Mucosa of descending colon (tissue), 3 donors: ENCODE data around the gene COL5A1. TPM values are rescaled to one million over a fixed set of nuclear protein-coding genes. Genes with fewer than 3 reads are reported as not detected.

ENCODE experiments used
- ATAC-seq: fragments of 200-7000 bp; cut with Tn5 transposase; one replicate; pipeline ENCODE4 v1.9.1; 2020; ENCODE audit warnings: mild to moderate bottlenecking, moderate library complexity
- DNase-seq, 3 donors: peaks; one replicate each; pipeline ENCODE4 v3.0.0-alpha.2; 2020
- H3K36me3 ChIP-seq: fragments of 200-600 bp; one replicate; pipeline ENCODE4 v1.8.0; 2021; ENCODE audit warnings: low read depth, mild to moderate bottlenecking
- H3K4me1 ChIP-seq: fragments of 200-600 bp; one replicate; pipeline ENCODE4 v1.8.0; 2021; ENCODE audit warnings: low read depth, mild to moderate bottlenecking
- H3K4me3 ChIP-seq: fragments of 200-600 bp; one replicate; pipeline ENCODE4 v1.8.0; 2021; ENCODE audit warnings: mild to moderate bottlenecking
- H3K9me3 ChIP-seq: fragments of 200-600 bp; one replicate; pipeline ENCODE4 v1.8.0; 2021; ENCODE audit warnings: mild to moderate bottlenecking
- intact Hi-C, 2 donors: fragments of 100-400 bp; cut with DNase I in 1 of 2; cut with micrococcal nuclease in 1 of 2; formaldehyde crosslinking; loops; one replicate each; pipeline versions ENCODE4 v1.11.0 to v1.11.1; 2022; cut with DNase I, micrococcal nuclease
- total RNA-seq, 3 donors: library from RNA; stranded (reverse); fragmentation: NEBNext Ultra II Directional in 2 of 3; extraction: Animal tissue kit (Norgen Biotek cat#: 25700) in 2 of 3; gene quantifications; one replicate each; pipeline versions ENCODE4 v1.2.1 to v1.2.4, GENCODE V29; 2021 to 2023
- TF ChIP-seq, protein P1 (sequence below): fragments of 200-600 bp; IDR thresholded peaks from one replicate; pipeline ENCODE4 v1.8.0; 2022; ENCODE audit warnings: antibody characterized with exemption, mild to moderate bottlenecking
- donor health status: DM: no; HTN: no; CAD: no; lungs with moderate emphysema.
- donor health status: DM: no; HTN: no; CAD: no.
- donor health status: DM: no; HTN: yes; CAD: no.

The COL5A1 gene
- total RNA-seq, 3 donors from 2014 or later, result 8.6 to 62.3 (median 22.2) TPM

DNA sequence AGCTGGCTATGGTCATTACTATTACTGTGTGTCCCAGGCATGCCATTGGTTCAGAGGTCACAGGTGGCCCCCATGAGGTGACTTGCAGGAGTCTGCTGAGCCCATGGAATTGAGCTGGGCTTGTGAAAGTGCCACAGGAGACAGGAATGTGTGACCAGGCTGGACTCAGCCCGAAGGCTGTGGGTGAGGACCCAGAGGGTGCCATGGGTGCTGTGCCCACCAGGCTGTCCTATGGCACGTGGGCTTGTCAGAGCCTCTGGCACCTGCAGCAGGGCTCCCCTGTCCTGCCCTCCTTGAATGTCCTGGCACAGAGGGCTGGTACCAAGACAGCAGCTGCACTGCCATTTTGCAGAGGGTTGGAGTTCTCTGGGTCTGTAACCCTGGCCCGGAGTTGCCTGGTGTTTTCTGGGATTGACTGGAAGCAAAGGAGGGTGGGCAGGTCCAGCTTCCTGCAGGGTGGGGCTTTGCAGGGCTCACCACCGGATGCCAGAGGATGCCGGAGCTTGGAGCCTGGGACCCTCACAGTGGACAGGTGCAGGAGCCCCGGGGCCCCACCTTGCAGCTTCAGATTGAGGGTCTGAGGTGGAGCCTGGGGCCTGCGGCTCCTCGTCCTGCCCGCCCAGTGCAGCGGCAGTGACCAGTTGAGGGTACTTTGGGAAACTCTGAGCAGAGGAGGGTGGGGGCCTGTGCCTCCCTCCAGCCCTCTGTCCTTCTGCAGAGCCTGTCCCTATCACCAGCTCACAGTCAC is 14.2 kb downstream of the COL5A1 start:
- intact Hi-C loops, result no loop called here
- TF ChIP-seq, protein P1, sequence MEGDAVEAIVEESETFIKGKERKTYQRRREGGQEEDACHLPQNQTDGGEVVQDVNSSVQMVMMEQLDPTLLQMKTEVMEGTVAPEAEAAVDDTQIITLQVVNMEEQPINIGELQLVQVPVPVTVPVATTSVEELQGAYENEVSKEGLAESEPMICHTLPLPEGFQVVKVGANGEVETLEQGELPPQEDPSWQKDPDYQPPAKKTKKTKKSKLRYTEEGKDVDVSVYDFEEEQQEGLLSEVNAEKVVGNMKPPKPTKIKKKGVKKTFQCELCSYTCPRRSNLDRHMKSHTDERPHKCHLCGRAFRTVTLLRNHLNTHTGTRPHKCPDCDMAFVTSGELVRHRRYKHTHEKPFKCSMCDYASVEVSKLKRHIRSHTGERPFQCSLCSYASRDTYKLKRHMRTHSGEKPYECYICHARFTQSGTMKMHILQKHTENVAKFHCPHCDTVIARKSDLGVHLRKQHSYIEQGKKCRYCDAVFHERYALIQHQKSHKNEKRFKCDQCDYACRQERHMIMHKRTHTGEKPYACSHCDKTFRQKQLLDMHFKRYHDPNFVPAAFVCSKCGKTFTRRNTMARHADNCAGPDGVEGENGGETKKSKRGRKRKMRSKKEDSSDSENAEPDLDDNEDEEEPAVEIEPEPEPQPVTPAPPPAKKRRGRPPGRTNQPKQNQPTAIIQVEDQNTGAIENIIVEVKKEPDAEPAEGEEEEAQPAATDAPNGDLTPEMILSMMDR, result no peak
- no peak for ATAC-seq
- H3K9me3 ChIP-seq, result peaks cover 8% of the 10 kb centered on the region
- no peaks in the 10 kb centered on the region for H3K4me1 ChIP-seq
- no peaks in the 10 kb centered on the region for H3K36me3 ChIP-seq
- peak in 2 of 3 donors; percentile 18 to 37 for DNase-seq
- H3K4me3 ChIP-seq, result no peak overlapping the region

DNA sequence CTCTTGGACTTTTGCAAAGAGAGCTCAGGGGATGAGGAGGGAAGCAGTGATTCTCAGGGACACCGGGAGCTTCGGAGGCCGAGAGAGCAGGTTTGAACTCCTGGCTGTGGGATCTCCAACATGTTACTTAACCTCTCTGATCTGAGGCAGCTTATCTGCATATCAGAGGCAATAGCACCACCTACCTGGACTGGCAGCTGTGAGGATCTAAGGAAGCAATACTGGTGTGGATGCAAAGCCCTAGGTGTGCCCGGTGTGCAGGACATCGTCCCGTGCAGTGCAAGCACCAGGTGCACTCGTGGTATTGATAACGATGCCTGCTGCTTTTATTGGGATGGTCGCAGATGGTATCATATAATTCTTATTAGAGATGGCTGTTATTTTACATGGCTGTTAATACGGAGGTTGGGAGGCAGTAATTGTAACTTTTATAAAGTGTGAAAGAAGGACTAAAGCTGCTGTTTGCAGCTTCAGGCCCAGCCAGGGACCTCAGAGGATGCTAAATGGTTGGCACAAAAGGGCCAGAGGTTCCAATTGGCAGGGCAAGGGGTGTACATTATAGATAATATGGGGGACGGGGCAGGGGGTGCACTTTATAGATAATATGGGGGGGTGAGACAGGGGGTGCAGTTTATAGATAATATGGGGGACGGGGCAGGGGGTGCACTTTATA is 14.9 kb downstream of the COL5A1 start:
- Histone ChIP-seq H3K4me3 (no peak overlapping the region), H3K9me3 (peaks cover 12% of the 10 kb centered on the region), H3K36me3 (no peaks in the 10 kb centered on the region), H3K4me1 (no peaks in the 10 kb centered on the region)
- DNase-seq (peak in 1 of 3 donors; percentile 10), ATAC-seq (peak; percentile 21)
- TF ChIP-seq, protein P1, result no peak
- intact Hi-C loops, result no loop called here

DNA sequence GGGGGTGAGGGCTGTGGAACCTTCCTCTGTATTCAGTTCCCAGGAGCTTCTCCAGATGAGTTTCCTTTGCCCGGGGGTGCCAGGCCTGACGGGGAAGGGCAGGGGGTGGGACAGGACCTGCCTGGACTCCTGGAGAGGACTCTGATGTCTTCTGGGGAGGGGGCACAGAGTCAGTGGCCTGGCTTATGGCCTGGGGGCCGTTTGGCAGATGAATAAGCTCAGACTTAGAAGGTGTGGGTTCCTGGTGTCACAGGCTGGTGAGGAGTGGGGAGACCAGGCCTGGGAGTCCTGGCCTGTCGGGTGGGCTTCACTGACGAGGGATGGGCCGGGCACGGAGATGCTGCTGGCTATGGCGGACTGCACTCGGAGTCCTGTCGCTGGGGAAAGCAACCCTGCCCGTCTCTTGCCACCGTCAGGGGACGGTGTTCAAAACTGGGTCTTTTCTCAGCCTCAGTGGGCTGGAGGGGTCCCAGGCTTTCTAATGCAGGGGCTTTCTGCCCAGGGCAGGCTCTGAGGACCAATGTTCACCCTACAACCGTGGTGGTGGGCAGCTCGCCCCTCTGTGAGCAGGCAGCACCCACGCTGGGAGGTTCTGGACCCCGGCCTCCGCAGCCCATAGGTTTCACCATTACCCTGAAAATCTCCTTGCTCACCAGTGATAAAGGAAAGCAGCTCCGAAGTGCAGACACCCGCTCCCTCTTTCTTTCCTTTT is 16.2 kb downstream of the COL5A1 start:
- intact Hi-C loops, result no loop called here
- H3K4me3 ChIP-seq, result no peak overlapping the region
- DNase-seq (peak in 2 of 3 donors; percentile 15 to 26), ATAC-seq (no peak)
- peaks cover 12% of the 10 kb centered on the region for H3K9me3 ChIP-seq
- H3K36me3 ChIP-seq, result no peaks in the 10 kb centered on the region
- no peaks in the 10 kb centered on the region for H3K4me1 ChIP-seq
- TF ChIP-seq, protein P1, result no peak

DNA sequence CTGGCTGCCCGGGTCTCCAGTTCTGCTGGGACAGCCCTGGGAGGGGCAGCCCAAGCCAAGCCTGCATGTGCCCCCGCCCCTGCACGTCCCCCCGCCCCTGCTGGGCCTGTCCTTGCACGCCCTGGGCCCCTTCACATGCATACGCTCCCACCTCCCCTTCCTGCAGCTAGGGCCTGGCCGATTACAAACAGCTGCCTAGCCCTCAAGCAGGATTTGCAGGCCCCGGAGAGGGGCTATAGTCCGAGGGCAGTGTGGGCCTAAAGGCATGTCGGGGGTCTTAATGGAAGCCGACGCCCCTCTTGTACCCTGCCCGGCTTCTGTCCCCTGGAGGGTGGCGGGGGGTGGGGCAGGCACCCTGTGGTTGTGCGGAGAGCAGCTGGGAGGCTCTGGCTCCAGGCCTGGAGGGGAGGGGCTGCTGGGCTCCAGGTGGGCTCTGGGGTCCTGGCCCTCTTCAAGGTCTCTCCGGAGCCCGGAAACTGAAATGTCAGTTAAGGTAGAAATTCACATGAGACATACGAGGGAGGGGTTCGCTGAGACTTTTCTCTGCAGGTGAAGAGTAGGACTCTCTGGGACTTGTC is 16.9 kb downstream of the COL5A1 start:
- H3K9me3 ChIP-seq, result peaks cover 12% of the 10 kb centered on the region
- no peak overlapping the region for H3K4me3 ChIP-seq
- intact Hi-C loops, result no loop called here
- H3K36me3 ChIP-seq, result no peaks in the 10 kb centered on the region
- ATAC-seq, result no peak
- TF ChIP-seq, protein P1, result no peak
- DNase-seq, result peak in 2 of 3 donors; percentile 16 to 36
- no peaks in the 10 kb centered on the region for H3K4me1 ChIP-seq

DNA sequence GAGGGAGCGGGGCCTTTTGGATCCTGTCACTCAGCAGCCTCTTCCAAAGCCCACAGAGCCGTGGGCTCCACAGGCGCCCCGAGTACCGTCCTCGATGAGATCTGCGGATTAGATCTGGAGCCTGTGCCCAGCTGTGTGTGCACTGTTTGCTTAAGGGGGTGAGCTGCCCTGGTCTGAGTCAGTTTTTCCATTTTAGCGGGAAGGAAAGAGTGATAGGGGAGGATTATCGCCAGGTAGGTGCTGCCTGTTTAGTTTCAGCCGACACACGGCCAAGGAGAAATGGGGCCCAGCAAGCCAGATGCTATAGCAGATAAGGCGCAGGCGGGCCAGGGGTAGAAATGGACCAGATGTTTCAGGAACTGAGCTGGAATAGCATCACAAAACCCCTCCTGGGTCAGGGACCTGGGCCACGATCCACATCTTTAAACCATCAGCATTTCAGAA is 18.1 kb downstream of the COL5A1 start:
- Histone ChIP-seq H3K4me1 (no peaks in the 10 kb centered on the region), H3K9me3 (peaks cover 12% of the 10 kb centered on the region), H3K4me3 (no peak overlapping the region), H3K36me3 (no peaks in the 10 kb centered on the region)
- DNase-seq, result peak in 2 of 3 donors; percentile 8 to 25
- TF ChIP-seq, protein P1, result no peak
- intact Hi-C loops, result no loop called here
- ATAC-seq, result no peak
